Measurements from ENCODE around the gene COMMD6.
A peak's percentile ranks its signal among the peaks of the same experiment; 100 is the strongest.

Gene COMMD6

GRCh38 chr13:75482070-75482819 lies 55.4 kb downstream of the COMMD6 start, which contains the start of gene TBC1D4:
Gene TBC1D4, minus strand, starts transcription at chr13:75482169. Its CDS starts 402 bp downstream, at chr13:75481767.
- peak; percentile 94 for DNase-seq

- DNase-seq = peak; percentile 71
Measured at GRCh38 chr13:75481176-75482069, 56.2 kb downstream of the COMMD6 start.

GRCh38 chr13:75480671-75481175 lies 56.9 kb downstream of the COMMD6 start:
- DNase-seq = peak; percentile 75

GRCh38 chr13:75479102-75479740 lies 58.4 kb downstream of the COMMD6 start:
- DNase-seq = no peak

DNA sequence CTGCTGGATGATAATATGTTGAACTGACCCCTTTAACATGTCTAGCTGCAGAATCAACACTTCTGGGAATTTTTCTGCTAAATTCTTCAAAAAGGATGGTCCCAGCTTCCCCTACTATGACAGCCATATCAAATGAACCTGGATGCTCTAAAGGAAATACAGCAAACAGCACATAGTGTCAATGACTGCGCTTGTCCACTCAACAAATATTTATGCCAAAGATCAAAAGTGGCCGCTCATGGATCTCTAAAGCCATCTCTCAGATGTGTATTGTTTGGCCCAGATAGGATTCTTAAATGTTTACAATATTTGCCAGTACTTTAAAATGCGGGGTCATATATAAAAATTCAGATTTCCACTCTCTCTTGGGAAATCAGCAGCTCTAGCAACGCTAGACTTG lies 59.0 kb downstream of the COMMD6 start:
- DNase-seq = no peak

Measured in right hindlimb (tissue), 1 donor.